Measurements from ENCODE around the gene SNRPE.

The SNRPE gene

GRCh38 chr1:203888807-203889251 is 27.4 kb downstream of the SNRPE start:
- no peak for DNase-seq

- no peak for DNase-seq
Observed at GRCh38 chr1:203891950-203892349, 30.6 kb downstream of the SNRPE start.

GRCh38 chr1:203898458-203899352 is 37.3 kb downstream of the SNRPE start:
- DNase-seq: no peak

- no peak for DNase-seq
Observed at GRCh38 chr1:203899353-203899716, 37.9 kb downstream of the SNRPE start.

- no peak for DNase-seq
Observed at GRCh38 chr1:203899869-203900714, 38.7 kb downstream of the SNRPE start.

GRCh38 chr1:203901581-203901980 is 40.2 kb downstream of the SNRPE start:
- DNase-seq: no peak

GRCh38 chr1:203905275-203905674 is 43.9 kb downstream of the SNRPE start:
- DNase-seq: no peak

- DNase-seq: no peak
Observed at GRCh38 chr1:203906932-203907331, 45.5 kb downstream of the SNRPE start.

- DNase-seq: no peak
Observed at GRCh38 chr1:203907901-203908300, 46.5 kb downstream of the SNRPE start.

- DNase-seq: no peak
Observed at GRCh38 chr1:203911806-203912205, 50.4 kb downstream of the SNRPE start.

GRCh38 chr1:203913073-203913521 is 51.7 kb downstream of the SNRPE start:
- DNase-seq: no peak

- no peak for DNase-seq
Observed at GRCh38 chr1:203914292-203914691, 52.9 kb downstream of the SNRPE start.

GRCh38 chr1:203915811-203916210 is 54.4 kb downstream of the SNRPE start:
- no peak for DNase-seq

- no peak for DNase-seq
Observed at GRCh38 chr1:203916756-203917155, 55.4 kb downstream of the SNRPE start.
